GM11168 (cell line): ENCODE data around the gene SEMA5A.

Experiments
- in situ Hi-C: fragments of 300-500 bp; cut with MboI; formaldehyde crosslinking; loops from one replicate; pipeline ENCODE4 v1.12.0; 2022; ENCODE audit warnings: low sequenced_read_pairs; ENCODE audit not compliant: unreplicated experiment

Gene SEMA5A

GRCh38 chr5:9479990-9480389, 65.9 kb downstream of the SEMA5A start:
- in situ Hi-C loops, result no loop called here

DNA sequence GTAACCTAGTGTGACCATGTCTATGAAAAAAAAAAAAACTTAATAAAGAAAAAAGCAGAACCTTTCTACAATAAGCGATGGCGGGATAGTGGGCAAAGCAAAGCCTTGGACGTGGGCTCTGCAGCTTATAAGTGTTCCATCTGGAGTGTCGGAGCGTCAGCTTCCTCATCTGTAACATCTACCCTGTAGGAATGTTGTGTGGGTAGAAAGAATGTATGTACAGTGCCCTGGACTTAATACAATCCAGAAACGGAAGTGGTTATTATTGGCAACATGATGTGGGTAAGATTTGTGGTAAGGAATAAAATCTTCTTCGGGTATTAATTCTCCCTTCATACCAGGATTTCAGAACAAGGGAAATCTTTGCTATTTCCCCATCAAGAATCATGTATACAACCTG, 66.5 kb downstream of the SEMA5A start:
- in situ Hi-C loops, result no loop called here

DNA sequence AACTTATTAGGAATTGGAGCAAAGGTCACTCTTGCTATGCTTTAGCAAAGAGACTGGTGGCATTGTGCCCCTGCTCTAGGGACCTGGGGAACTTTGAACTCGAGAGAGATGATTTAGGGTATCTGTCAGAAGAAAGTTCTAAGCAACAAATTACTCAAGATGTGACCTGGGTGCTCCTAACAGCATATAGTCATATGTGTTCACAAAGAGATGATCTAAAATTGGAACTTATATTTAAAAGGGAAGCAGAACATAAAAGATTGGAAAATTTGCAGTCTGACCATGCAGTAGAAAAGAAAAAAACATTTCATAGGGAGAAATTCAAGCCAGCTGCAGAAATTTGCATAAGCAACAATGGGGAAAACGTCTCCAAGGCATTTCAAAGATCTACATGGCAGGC, 68.3 kb downstream of the SEMA5A start:
- in situ Hi-C loops, result no loop called here

DNA sequence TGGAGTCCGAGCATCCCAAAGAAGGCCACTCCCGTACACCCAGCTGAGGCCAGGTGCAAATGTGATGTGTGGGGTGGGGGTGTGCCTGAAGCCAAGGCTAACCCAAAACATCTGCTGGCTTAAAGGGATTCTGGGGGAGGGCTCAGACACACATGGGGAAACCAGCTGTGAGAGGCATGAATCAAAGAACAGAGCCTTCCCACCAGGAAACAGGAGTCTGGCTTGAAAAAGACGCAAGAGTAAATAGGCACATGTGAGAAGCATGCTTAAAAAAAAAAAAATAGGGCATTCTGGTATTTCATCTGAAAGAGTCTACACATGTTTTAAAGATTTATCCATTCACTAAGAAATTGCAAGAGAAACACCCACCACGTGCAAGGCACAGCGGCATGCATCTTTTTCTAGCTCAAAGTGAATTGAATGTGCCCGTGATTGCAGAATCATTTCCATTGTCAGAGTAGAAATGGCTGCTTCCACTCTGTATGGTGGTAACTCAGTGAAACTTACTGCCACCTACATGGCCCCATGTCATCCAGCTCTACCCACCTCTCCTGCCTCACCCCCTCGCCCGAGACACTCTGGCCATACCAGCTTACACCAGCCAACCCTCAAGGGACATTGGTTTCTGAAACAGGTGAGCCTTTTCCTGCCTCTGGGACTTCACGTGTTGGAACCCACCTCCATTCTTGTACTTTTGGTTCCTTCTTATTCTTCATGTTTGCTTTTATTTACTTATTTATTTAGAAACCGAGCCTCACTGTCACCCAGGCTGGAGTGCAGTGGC, 71.5 kb downstream of the SEMA5A start:
- in situ Hi-C loops, result no loop called here

GRCh38 chr5:9473624-9474023, 72.3 kb downstream of the SEMA5A start:
- in situ Hi-C loops, result no loop called here

GRCh38 chr5:9470410-9470809, 75.5 kb downstream of the SEMA5A start:
- in situ Hi-C loops, result no loop called here

- in situ Hi-C loops, result no loop called here
Measured at GRCh38 chr5:9468060-9468388, 77.9 kb downstream of the SEMA5A start.

DNA sequence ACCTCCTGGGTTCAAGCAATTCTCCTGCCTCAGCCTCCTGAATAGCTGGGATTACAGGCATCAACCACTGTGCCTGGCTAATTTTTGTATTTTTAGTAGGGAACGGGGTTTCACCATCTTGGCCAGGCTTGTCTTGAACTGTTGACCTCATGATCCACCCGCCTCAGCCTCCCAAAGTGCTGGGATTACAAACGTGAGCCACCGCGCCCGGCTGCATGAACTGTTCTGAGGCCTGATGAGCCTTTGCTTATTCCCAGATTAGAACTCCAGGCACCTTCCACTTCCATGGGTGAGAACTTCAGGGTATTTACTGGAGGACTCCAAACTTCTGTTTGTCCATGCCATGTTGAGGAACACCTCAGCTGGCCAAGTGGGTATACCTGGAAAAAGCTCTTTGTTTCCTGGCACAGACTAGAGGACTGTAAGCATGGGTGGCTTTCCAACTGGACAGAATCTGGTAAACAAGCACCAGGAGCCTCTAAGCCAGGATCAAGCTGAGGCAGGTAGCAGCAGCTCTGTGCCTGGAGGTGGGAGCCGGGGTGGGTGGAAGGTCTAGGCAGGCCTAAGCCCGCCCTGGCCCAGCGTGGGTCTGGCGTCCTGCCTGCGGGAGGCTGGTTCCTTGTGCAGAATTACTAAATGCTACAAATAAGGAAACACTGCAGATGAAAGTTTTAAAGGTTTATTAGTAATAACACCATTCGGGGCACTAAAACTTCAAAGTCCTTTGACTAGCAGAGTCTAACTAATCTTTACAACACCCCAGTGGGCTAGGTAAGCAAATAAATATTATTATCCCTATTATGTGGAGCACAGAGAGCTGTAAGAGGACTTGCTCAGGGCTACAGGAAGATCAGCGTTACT, 78.4 kb downstream of the SEMA5A start:
- in situ Hi-C loops, result no loop called here

GRCh38 chr5:9466697-9467096, 79.2 kb downstream of the SEMA5A start:
- in situ Hi-C loops, result no loop called here

DNA sequence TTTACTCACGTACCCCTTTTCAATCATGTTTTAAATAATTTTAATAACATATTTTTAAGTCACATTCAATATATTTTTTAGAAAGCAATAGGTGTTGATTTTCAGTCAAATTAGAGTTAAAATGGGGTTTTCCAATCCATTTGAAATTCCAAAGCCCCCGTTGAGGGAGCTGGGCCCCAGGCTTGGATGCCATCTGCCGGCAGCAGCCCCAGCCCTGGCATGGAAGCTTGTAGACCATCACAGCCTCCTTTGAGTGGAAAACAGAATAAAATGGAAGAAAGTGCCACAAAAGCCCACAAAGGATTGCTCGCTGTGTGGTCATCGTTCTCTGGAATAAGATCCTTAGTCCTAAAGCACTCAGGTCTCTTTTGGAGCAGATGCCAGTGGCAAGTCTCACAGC, 81.4 kb downstream of the SEMA5A start:
- in situ Hi-C loops, result no loop called here

DNA sequence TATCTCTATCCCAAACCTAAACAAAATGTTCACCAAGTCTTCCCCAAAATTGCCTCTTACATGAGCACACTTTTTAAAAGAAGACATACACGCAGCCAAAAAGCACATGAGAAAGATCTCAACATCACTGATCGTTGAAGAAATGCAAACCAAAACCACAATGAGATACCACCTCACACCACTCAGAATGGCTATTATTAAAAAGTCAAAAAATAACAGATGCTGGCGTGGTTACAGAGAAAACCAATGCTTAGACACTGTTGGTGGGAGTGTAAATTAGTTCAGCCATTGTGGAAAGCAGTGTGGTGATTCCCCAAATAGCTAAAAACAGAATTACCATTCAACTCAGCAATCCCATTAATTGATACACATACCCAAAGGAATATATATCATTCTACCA, 83.8 kb downstream of the SEMA5A start:
- in situ Hi-C loops, result no loop called here

GRCh38 chr5:9460885-9461645, 84.8 kb downstream of the SEMA5A start:
- in situ Hi-C loops, result no loop called here

GRCh38 chr5:9456435-9457042, 89.3 kb downstream of the SEMA5A start:
- in situ Hi-C loops, result no loop called here

DNA sequence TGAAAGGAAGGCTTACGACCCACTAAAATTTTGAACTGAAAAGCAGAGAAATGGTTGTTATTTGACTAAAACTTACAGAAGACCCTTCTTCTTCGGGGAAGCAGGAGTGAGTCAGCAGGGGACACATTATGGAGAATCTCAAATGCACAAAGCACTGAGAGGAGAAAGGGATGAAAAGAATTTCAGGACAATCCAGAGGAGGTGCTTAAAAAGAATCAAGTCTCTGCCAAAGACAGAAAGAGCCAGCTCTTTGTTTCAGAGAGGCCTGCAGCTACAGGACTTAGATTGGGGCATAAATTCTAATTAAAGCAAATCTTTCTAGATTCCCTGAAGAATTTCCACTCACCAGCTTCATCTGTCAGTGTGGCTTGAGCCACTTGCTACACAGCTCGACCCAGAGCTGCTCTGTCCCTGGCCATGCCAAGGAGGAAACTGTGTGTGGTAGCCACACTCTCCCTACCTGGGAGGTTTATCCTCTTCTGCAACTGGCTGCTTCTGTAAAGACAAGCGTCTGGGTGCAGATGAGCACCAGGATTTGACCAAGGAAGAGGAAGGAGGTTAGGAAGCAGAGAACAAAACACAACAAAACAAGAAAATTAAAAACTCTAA, 89.9 kb downstream of the SEMA5A start:
- in situ Hi-C loops, result no loop called here

GRCh38 chr5:9454491-9454890, 91.4 kb downstream of the SEMA5A start:
- in situ Hi-C loops, result no loop called here

DNA sequence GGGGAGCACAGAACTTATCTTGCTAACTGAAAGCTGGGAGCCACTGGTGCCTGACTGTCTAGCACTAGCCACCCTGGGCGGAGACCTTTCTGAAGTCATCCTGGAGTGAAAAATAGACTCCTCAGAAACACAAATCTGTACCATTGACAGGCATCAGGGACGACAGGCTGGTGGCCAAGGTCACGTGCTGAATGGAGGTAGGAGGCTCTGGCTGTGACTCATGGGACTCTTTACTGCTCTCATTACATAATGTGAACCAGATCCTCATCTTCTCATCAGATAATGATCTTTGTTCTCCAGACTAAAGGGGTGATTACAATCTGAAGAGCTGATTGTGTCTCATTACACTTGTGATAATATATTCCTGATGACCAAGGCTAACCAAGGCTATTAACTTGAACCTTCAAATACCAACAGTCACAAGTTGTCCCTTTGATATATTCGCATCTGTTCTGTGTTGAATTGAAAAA, 91.8 kb downstream of the SEMA5A start:
- in situ Hi-C loops, result no loop called here

DNA sequence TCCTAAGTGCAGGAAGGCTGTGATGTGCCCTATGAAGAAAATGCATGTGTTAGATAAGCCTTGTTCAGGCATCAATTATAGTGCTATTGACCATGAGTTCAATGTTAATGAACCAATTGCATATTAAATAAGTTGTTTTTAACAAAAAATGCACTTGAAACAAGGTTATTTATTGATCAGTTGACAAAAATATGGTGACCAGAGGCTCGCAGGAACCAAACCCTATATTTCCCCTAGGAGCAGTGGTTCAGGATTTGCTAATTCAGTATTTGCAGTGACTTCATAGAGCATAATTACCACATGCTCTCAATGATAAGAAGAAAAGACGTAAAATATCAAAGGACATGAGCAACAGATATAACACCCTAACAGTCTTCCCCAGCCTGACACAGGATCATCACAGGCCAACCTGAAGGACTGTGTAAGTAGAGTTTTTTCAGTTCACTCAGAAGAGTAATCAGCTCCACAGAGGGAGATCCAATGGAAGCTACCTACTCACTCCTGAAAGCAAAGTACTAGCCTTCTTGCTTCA, 92.3 kb downstream of the SEMA5A start:
- in situ Hi-C loops, result no loop called here

- in situ Hi-C loops, result no loop called here
Measured at GRCh38 chr5:9452181-9452580, 93.7 kb downstream of the SEMA5A start.

DNA sequence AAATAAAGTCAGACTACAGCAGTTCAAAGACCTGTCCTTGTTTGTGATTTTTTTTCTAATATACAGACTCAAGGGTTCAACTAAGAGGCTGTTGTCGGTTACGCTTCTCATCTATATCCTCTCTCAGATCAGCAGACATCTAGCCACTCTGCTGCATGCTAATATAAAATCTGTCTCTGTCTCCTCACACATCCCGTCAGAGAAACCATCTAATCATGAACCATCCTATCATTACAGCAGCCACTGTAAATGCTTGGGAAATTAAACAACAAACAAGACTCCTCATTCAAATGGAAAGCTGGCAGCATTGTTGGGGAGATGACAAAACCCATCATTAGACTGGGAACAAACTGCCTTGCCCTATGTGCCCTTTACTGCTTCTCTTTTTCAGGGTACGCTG, 94.8 kb downstream of the SEMA5A start:
- in situ Hi-C loops, result no loop called here

DNA sequence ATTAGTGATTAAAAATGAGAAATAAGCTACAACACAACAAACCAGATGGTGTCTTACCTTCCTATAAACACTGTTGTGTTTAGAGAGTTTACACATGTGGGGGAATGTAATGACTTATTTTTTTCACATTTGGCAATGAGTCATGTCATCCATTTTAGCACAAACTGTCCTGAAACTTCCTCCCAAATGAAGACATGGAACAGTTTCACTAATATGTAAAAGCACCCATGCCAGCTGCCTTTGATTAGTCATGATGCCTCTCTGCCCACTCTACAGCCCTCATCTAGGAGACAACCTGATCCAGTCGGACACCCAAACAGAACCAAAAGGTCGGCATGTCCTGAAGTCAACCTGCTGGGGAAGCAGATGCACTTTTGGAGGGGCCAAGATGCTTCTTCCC, 98.2 kb downstream of the SEMA5A start:
- in situ Hi-C loops, result no loop called here
